Stimulated activated CD8-positive, alpha-beta memory T cell treated with anti-CD3 and anti-CD28 coated beads, Interleukin-7, amount 100 ng/mL, for 1 hour (primary cell): Measurements from ENCODE around the gene DYNLT3.
A peak's percentile ranks its signal among the peaks of the same experiment; 100 is the strongest.

Experiments used
- DNase-seq, 2 donors: peaks; one replicate each; pipeline ENCODE4 v3.0.0-alpha.2; 2020; ENCODE audit warnings: low read depth in 2 of 2

The DYNLT3 gene

GRCh38 chrX:37844622-37845021 is 2.7 kb downstream of the DYNLT3 start:
- no peak for DNase-seq

DNA sequence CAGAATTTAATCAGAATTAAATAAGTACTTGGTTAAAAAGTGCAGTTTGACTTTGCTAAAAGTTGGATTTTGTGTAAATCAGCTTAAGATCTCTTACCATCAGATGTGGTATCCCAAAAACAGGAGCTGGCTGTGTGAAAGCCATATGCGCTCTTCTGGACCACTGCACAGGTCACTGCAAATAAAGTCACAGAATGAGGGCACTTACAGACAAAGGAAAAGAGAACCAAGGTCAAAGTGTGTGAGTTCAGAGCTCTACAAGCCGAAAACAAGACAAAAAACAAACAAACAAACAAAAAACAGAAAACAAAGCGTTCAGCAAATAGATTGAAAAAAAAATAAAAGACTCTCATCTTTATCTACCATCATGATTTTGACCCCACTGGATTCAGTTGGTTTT is 6.4 kb downstream of the DYNLT3 start:
- no peak for DNase-seq

- DNase-seq = no peak
These were observed 12.4 kb downstream of the DYNLT3 start for GRCh38 chrX:37834937-37835336.

- no peak for DNase-seq
These were observed 17.0 kb downstream of the DYNLT3 start for GRCh38 chrX:37830371-37830770.

GRCh38 chrX:37829721-37830120 is 17.6 kb downstream of the DYNLT3 start:
- no peak for DNase-seq

DNA sequence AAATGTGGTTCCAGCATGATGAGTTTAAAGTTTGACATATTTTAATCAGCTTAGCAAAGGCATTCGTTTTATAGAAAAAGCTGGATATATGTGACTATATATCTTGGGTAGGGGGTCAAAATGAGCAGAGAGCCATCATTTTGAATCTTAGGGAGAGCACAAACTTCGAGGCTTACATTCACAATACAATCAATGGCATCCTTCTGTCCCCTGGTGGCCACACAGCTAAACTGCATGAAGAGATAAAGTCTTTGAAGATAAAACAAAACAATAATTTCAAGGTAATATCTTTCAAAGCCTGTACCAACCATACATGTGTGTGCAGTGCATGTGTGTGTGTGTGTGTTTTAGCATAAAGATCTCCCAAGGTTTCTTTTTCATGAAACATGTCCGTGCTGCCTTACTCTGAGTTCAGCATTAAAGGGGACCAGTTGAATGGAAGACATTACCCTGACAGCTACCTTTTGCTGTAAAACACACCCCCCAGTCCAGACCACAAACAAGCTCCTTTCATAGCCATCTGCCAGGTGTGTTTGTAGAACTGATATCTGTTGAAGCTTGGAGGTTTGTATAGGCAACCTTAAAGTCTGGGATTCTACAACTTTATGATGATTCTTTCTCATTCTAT is 22.0 kb downstream of the DYNLT3 start:
- DNase-seq = peak in 1 of 2 donors; percentile 13

DNA sequence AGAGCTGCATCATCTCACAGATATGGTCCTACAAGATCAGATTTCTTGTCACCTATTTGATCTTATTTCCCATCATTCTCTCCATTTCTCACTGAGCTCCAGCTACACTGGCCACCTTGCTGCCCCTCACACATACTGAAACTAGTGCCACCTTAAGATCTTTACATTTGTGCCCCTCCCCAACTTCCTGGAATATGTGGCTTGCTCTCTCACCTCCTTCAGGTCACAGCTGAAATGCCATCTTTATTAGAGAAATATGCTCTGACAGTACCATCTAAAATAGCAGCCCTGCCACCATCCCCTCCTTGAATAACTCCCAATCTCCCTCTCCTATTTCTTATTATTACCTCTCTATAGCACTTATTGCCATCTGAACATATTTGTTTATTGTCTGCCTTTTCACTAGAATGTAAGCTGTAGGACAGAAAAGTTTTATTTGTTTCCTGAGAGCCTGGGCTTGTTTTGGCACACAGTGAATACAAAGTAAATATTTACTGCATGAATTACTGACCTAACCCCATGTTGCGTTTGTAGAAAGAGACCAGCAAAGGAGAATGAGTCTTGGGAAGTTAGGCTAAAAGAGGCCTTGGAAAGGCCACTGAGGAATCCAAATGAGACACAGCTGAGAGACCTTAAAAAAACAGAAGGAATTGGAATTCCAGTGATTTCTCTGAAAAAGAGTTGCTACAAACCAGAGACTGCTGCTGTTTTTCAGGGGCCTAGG is 22.7 kb downstream of the DYNLT3 start:
- no peak for DNase-seq

- DNase-seq = no peak
These were observed 26.7 kb downstream of the DYNLT3 start for GRCh38 chrX:37820646-37821045.

GRCh38 chrX:37818031-37818430 is 29.3 kb downstream of the DYNLT3 start:
- no peak for DNase-seq

- no peak for DNase-seq
These were observed 29.8 kb downstream of the DYNLT3 start for GRCh38 chrX:37817579-37817978.

GRCh38 chrX:37817176-37817575 is 30.2 kb downstream of the DYNLT3 start:
- DNase-seq = no peak

GRCh38 chrX:37816766-37817165 is 30.6 kb downstream of the DYNLT3 start:
- no peak for DNase-seq

DNA sequence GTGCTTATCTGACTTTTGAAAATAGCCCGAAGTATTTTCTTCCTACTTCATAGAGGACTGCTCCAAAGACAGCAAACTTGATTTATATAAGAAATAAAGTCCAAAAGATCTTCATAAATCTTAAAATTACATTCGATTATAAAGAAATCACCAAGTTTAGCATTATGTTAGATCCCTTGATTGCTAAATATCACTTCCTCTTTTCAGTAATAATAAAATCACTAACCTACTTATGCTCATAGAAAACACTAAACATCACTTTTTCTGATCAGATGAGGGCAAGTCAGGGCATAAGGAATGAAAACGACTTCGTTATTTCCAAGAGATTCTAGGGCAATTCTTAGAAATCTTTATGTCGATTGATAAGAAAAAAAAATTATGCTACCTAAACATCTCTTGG is 32.0 kb downstream of the DYNLT3 start:
- DNase-seq = no peak

DNA sequence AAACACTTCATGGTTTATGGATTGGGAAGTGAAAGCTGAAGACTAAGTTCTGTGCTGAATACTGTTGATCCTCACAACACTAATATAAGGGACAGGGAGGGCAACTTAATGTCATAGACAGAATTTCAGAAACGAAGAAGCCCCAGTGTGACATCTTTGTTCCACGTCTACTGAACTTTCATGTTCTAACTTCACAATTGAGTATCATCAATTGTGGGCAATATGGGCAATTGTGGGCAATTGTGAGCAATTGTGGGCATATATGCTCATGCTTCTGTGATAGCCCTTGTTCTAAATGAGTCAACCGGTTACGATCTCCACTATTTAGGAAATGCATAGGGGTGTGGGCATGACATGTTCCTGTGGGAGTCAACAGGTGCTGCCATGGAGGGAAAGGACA is 33.8 kb downstream of the DYNLT3 start:
- no peak for DNase-seq

DNA sequence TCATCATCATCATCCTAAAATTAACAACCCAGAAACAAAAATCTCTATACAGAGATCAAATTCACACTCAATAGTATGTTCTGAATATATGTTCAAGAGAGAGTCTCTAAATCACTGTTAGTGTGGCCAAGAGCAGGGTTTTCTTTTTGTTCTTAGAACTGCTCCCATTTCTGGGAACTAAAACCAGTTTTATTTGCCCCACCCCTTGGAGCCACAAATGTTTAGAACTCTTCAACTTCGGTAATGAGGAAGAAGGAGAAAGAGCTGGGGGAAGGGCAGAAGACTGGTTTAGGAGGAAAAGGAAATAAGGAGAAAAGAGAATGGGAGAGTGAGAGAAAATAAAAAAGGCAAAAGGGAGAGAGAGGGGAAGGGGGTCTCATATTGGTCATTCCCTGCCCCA is 35.3 kb downstream of the DYNLT3 start:
- DNase-seq = no peak

GRCh38 chrX:37809970-37810369 is 37.4 kb downstream of the DYNLT3 start:
- DNase-seq = no peak

DNA sequence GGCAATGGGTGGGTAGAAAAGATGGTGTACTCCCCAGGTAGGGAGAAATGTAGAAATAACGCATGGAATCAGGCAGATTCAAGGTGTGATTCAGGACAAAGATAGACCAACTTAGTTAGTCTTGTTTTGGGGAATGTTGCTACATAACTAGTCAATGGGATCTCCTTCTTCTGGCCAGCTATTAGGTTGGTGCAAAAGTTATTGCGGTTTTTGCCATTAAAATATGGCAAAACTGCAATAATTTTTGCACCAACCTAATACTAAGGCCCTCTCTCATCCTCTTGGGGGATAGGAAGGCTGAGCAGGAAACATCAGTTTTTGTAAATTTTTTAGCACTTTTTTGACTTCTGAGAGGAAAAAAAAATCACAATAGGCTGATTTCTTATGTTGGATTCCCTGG is 44.3 kb downstream of the DYNLT3 start:
- no peak for DNase-seq

DNA sequence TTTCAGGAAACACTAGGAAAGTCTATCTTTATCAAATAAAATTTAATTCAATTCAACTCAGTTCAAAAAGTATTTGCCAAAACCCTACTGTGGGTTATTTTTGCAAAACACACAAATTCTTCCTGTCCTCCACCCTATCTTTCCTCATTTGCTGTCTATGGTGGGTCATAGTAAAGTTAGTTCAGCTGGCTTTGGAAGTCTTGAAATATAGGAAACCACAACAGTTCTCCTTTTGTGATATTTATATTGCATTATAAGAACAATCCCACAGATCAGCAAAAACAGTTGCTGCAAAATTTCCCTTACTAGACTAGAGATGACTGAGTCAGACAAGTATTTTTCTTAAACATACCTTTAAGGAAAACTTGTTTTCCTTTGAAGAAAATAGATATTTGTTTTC is 45.3 kb downstream of the DYNLT3 start:
- no peak for DNase-seq

- DNase-seq = no peak
These were observed 46.7 kb downstream of the DYNLT3 start for GRCh38 chrX:37800717-37801116.

GRCh38 chrX:37799936-37800335 is 47.4 kb downstream of the DYNLT3 start:
- no peak for DNase-seq

- no peak for DNase-seq
These were observed 50.6 kb downstream of the DYNLT3 start for GRCh38 chrX:37796805-37797204.

GRCh38 chrX:37796310-37796709 is 51.1 kb downstream of the DYNLT3 start:
- DNase-seq = no peak
